ENCODE data around the gene TNNC2.

Gene TNNC2

GRCh38 chr20:45779011-45779915, 47.8 kb downstream of the TNNC2 start:
- peak; percentile 43 for DNase-seq

GRCh38 chr20:45776931-45777330, 50.2 kb downstream of the TNNC2 start:
- no peak for DNase-seq

GRCh38 chr20:45775411-45775810, 51.7 kb downstream of the TNNC2 start:
- no peak for DNase-seq

GRCh38 chr20:45774945-45775344, 52.2 kb downstream of the TNNC2 start:
- no peak for DNase-seq

All from RPMI8226 (cell line).